Activated CD4-positive, alpha-beta T cell treated with anti-CD3 and anti-CD28 coated beads for 4 hours (primary cell): Measurements from ENCODE around the gene EPHA2.
"Not testable (repeated sequence)": the region's sequence is repeated elsewhere in the genome, so short reads cannot be mapped to it uniquely, and the experiment has no call there.

Source experiments
- DNase-seq, 2 donors: peaks; one replicate each; pipeline ENCODE4 v3.0.0-alpha.2; 2020

The EPHA2 gene

DNA sequence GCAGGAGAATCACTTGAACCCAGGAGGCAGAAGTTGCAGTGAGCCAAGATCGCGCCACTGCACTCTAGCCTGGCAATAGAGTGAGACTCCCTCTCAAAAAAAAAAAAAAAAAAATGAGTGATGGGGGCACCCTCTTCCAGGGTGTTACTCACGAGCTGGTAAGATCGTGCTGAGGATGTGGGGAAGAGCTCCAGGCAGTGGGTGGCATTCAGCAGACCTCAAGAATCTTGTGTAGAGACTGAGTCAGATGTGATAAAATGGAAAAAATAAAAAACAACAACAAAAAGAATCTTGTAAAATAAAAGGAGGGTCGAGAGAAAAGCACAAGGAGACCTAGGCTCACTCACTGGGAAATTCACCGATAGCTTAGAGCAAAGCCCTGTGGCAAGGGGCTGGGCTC lies 38.5 kb downstream of the EPHA2 start:
- DNase-seq: no peak

DNA sequence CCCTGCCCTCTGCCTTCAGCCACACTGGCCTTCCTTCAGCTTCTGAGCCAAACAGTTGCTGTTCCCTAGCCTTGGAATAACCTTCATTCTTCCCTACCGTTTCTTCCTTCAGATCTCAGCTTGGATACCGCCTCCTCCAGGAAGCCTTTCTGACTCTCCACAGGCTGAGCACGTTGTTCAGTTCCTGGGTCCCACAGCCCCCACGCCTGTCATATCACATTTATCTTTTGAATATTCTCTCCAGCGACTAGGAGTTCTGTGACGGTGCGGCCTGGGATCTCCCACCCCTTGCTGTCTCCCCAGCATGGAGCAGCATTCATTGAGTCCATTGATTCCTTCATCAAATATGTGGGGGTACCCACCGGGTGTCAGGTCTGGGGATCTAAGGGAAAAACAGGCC lies 39.2 kb downstream of the EPHA2 start:
- DNase-seq: no peak

DNA sequence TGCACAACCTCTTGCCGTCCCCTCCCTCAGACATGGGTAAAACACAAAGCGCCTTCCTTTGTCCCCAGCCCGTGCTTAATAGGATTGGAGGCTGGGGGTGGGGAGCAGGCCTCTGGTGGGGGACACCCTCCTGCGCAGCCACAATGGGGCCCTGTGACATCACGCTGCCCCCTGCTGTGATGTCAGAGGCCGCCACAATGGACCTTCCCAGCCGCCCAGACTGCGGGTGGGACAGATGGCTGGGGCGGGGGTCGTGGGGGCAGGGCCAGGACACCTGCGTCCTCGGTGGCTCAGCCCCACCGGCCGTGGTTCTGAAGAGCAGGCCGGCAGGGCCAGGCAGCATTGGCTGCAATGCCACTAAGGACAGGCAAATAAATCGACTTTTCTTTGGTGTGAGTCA lies 39.9 kb downstream of the EPHA2 start:
- DNase-seq: no peak

DNA sequence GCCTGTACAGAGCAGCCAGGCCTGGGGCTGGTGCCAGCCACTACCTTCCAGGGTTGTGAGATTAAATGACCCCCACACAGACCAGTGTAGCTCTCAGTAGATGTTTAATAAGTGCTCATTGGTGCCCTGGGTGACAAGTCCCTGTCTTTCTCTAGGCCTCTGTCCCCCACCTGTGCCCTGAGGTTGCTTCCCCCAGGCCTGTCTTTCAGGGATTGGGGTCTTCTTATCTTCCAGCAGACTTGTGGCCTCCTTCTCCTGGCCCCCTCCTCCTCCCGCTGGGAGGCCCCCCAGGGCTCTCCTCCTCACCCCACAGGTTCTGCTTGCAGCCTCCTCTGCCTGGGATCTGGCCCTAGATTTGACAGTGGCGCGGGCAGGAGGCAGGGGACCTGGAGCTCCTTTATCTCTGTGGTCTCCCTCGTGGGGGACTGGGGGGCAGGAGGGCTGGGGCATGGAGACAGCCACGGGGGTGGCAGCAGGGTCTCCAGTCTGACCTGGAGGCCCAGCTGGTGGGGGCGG lies 40.3 kb downstream of the EPHA2 start:
- DNase-seq: no peak

DNA sequence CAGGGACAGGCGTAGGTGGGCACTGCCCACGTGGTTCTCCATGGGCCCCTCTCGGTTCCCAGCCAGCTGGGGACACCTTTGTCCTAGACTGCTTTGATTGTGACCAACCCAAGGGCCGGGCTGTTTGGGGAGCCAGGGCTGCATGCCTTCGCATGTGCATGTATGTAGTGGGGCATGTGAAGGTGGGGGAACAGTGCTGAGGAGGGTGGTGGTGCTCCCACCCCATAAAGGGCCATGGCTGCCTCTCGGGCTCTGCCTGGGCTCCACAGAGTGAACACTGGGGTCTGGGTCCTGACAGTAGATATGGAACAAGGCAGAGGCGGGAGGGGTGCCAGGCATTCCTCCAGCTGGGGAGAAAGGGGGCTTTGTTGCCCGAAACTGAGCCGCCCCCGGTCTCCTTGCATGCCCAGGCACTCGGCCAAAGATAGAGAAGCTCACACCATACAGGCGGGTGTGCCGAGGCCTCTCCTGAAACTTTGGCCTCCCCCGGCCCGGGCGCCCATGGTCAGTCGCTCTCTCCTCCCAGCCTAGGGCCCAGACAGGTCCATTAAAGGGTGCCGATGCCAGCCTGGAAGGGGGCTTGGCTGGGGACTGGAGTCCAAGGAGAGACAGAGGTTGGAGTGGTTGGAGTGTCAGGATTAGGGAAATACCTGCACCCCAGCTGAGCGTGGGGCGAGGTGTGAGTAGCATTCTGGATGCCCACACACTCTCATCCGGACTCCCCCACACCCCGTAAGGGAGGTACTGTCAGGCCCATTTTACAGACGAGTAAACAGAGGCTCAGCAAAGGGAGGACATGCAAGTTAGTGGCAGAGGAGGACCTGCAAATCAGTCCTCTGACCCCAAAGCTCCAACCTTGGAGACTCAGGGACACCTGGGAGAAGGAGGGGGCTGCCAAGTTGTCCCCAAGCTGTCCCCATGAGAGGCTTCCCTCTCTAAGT lies 41.1 kb downstream of the EPHA2 start:
- no peak for DNase-seq

DNA sequence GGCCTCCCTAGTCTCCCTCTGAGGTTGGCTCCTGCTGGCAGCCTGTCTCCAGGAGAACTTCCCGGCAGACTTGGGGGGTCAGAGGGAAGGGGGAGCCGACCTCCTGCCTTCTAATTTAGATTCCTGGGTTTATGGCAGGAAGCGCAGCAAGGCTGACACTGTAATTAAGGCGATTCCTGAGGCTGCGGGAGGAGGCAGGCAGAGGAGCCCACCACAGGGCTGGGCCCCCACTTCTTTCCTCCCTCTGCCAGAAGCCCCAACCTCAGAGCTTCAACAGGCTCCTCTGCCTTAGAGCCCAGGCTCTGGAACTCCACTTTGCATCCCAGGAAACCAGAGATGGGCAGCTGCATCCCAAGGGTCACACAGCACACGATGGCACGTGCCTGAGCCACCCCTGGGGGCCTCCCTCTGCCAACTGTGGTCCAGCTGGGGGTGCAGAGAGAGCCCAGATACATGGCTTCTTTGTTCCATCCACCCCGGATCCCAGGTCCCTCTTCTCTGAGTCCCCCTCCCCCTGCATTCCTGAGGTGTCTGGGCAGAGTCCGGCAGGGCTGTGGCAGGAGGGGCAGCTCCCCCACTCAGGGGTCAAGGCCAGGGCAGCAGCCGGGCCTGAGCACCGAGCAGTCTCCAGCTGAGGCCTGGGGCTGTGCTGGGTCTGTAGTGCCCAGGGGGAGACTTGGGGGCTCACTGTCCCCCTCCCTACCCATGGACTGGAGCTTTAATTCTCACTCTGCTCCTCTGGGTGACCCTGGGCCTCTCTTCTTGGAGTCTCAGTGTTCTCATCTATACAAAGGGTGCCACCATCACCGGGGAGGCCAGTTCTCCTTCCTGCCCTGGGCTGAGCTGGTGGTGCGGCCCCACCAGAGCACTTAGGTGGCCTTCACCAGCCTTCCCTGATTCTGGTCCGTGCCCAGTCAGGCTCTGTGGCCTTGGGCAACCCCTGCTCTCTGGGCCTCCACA lies 43.0 kb downstream of the EPHA2 start:
- no peak for DNase-seq

DNA sequence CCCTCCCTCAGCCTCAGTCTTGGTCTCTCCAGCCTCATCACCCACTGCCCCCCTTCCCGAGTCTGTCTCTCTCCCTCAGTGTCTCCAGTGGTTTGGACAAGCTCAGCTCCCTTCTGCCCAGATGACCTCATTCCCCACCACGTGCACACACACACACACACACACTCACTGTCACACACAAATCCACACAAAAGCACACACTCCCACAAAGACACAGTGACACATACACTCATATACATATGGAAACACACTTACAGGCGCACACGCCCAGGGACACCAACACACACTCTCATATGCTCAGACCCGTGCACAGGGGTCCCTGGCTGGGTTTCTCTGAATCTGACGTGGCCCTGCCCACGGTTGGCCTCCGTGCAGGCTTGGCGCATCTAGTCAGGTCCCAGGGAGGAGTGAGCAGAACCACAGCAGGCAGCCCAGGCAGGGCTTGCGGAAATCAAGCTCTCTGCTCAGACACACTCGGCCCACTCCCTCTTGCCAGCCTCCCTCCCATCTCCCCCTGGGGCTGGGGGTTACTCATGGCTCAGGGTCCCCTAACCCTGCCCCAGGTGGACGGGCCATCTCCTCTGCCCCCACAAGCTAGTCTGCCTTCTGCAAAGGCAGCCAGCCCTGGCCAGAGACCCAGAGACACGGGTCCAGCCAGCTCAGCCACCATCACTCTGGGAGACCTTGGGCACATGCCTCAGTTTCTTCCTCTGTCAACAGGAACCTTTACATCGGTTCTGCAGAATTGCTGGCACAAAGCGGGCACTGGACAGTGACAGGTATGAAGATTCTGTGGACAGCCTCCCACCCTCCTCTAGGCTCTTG lies 43.9 kb downstream of the EPHA2 start:
- no peak for DNase-seq

DNA sequence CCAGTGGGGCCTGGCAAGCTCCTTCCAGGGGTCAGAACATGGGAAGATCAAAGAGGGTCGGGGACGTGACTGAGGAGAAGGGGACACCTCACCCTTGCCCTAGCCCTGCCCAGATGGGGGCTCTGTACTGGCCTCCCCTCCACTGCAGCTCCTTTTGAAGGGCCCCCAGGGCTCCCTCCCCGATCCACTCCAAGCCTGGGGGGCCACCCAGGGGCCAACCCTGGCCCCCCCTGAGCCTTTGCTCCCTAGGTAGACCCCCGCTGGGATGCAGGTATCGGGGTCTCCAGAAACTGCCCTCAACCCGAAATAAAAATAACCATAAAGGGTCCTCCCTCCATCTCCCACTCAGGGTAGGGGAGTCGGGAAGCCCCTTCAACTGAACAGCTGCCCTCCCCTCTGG lies 45.0 kb downstream of the EPHA2 start:
- no peak for DNase-seq

DNA sequence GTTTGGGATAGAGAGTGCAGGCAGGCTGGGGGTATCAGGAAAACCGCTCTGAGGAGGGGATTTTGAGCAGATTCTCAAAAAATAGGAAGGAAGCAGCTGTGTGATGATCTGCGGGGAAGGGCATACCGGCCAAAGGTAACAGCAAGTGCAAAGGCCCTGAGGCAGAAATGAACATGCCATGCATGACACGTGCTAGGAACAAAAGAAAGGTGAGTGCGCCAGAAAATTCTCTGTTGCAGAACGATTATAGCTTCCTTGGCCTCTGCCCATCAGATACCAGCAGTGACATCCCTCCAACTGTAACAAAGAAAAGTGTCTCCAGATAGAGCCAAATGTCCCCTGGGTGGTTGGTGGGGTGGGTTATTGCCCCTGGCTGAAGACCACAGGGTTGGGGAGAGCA lies 45.4 kb downstream of the EPHA2 start:
- DNase-seq: no peak

DNA sequence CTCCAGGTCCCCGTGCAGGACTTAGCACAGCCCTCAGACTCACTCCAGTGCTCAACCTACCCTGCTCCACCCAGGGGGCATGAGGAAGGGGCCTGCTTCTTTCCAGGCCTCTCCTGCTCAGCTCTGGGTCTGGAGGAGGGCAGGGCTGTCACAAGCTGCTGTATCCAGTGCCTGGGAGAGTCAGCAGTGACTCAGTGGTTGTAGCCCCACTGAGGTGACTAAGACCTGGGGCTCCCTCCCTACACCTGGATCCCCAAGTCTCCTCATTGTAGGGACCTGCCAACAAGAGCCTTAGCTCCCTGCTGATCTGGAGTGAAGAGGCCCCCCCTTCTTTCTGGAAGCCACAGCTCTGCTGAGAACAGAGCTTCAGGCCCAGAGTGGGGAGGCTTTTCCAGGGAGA lies 46.3 kb downstream of the EPHA2 start:
- no peak for DNase-seq

DNA sequence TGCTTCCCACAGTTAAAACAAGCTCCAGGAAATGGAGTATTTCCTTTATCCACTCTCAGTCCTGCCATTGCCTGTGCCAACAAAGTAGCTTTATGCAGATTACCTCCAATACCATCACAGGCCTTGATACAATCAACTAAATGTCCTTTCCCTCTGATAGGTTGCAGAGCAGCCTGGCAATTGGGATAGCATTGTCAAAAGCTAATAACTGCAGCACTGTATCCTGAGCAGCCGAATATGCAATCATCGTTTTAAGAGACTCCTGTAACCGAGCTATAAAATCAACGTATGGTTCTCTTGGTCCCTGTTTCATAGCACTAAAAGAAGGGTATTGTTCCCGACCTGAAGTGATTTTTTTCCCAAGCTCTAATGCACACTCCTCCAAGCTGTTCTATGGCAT lies 48.8 kb downstream of the EPHA2 start:
- DNase-seq: not testable (repeated sequence)

DNA sequence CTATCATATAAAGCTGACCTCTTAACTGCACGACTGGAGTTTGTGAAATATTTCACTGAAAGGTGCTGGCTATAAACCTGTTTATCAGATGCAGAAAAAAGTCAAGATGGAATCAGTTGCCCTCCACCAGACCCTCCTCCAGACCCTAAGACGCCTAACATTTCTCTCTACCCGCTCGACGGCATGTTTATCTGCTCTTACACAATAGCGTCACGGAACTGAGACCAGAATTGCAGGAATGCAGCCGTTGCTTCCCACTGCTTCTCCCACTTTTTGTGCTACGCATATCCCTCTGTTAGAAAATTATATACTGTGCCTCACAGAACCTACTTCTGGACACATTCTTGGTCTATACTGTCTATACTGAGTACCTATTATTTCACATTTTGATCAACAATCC lies 54.2 kb downstream of the EPHA2 start:
- DNase-seq: no peak

DNA sequence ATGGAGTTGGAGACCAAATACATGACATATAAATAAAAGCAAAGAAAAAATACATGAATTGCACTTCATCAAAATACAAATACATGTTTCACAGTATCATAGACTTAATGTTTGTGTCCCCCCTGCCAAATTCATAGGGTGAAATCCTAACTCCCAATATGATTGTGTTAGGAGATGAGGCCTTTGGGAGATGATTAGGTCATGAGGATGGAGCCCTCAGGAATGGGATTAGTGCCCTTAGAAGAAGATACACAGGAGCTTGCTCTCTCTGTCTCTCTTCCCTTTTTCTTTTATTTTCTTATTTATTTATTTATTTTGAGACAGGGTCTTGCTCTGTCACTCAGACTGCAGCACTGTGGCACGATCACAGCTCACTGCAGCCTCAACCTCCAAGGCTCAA lies 56.5 kb downstream of the EPHA2 start:
- no peak for DNase-seq

DNA sequence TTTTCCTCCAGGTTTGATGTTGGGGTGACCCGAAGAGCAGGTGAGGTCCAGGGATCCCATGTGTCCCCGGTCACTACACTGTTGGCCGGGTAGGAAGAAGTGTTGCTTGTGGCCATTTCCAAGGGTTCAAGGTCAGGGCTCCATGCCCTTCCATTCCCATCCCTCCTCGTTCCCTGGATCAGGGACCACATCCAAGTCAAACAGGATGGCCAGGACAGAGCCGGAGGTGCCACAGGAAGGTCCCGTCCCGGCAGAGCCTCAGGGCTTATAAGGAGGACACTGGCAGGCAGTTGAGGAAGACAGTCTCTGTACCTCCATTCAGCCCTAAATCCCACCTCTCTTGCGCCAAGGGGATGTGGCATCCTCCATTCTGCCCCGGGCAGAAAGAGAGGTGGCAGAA lies 60.4 kb downstream of the EPHA2 start:
- no peak for DNase-seq

DNA sequence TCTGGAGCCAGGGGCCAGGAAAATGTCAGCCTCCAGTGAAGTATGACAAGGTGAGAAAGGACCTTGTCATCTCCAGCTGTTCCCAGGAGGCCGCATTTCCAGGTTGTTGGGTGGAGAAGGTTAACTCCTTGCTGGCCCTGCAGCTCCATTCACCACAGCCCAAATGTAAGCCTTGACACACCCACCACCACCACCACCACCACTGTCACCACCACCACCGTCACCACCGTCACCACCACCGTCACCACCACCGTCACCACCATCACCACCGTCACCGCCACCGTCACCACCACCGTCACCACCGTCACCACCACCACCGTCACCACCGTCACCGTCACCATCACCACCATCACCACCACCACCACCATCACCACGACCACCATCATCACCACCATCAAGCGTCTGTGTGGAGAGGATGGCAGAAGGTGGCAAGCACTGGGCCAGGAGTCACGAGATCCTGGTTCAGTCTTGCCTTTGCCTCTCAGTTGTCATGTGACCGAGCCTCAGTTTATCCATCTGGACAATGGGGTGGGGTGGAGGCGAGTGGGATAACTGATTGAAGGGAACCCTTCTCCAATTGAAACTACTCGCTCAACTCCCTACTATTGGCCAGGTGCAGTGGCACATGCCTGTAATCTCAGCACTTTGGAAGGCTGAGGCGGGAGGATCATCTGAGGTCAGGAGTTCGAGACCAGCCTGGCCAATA lies 61.3 kb downstream of the EPHA2 start:
- no peak for DNase-seq

DNA sequence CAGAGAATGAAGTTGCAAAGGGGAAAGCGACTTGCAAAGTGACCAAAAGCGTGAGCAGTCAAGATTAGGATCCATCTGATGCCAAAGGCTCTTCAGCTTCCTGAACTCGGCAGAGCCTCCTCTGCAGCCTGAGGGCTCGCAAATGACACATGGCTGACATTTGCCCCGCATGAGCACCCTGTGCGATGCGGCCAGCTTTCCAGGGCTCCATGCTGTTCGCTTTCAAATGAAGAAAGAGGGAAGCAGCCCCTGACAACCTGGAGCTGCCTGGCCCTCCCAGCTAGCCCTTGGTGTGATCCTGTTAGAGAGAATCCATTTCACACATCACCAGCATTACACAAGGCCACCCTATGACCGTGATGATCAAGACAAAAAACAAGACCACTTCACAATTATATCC lies 62.3 kb downstream of the EPHA2 start:
- DNase-seq: no peak

DNA sequence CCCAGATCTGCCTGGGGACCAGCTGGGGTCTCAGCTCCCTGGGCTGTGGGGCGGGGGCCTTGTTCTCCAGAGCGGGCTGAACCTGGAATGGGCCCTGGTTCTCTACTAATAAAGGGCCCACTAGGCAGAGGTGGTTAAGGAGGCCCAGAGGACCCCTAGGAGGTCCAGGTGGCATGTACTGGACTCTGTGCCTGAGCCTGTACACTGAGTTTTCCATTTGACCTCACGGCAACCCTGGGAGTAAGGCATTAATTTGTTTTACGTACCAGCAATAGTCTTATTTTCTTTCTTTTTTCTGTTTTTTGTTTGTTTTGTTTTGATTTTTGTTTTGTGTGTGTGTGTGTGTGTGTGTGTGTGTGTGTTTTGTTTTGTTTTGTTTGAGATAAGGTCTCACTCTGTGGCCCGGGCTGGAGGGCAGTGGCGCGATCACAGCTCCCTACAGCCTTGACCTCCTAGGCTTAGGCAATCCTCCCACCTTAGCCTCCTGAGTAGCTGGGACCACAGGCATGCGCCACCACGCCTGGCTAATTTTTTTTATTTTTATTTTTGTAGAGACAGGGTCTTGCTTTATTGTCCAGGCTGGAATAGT lies 62.9 kb downstream of the EPHA2 start:
- DNase-seq: no peak

DNA sequence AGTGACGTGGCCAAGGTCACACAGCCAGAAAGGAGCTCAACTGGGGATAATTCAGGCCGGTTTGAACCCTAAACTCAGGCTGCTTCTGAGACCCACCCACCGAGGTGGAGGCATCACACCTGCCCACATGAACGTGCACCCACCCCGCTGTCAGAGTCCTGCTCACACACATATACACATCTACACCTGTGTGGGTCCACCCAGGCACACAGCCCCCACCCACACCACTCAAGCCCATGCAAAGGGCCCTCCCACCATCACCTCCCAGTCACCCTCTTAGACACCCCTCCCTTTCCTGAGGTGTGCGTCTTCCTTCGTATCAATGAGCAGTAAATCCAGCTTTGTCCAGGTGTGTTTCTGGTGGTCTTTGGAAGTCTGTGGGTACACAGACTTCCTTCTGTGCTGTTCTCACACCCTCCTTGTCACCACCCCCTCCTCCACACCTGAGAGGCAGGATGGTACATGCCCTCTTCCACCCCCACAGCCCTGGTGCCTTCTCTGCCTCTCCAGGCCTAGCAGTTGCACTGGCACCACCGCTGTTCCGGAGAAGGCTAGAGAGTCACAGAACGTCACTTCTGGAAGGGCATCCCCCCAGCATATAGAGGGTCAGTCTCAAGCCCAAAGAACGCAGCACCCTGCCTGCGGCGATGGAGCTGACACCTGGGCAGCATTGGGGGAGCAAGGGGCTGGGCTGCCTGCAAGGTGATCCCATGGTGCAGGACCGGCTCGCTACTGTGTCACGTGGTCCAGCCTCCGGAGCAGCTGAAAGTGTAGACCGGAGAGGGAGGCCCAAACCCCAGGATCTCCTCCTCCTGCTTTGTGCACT lies 63.6 kb downstream of the EPHA2 start:
- no peak for DNase-seq

DNA sequence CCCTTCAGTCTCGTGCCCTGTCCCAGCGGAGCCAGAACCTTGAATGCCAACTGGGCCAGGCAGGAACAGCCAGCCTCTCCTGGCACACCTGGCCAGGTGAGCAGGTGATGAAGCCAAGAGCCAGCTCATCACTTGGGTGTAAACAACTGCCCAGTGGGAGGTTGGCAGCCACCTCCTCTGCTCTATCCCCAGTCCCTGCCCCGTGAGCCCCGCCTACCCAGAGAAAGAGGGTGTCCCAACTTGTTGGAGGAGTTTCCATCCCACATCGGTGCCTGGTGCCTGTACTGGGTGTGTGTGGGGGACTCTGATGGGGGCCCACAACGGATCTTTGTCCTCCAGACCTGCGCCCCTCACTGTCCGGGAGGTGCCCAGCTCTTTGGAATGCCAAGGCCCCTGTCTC lies 64.6 kb downstream of the EPHA2 start:
- DNase-seq: no peak

DNA sequence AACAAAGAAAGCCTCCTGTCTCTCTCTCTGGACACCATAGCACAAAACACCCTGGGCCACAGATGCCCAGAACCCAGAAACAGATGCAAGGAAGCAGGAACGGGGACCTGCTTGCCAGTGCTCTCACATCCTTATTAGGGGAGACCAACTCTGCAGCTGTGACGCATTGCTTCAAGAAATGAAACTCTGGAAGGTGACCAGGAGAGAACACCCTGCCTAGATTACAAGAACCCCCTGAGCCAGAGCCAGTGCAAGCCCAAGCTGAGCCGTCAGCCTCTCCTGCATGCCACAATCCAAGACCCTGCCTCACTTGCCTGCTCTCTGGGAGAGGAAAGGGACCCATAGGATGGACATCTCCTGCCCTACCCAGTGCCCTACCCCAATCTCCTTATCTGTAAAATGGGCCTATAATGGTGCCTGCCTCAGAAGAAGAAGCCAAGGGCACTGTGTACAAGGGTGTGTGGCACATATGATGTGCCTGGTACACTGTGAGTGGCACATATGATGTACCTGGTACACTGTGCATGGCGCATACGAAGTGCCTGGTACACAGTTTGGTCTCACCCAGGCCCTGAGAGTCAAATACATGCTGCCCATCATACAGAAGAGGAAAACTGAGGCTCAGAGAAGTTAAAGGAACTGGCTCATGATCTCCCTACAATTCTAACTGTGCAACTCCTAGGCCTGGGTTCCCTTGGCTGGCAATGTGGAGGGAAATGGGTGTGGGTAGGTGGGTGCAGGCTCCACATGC lies 65.6 kb downstream of the EPHA2 start:
- DNase-seq: no peak
